Activated CD8-positive, alpha-beta T cell treated with anti-CD3 and anti-CD28 coated beads for 36 hours (primary cell): ENCODE results near the gene EFCAB11. TPM values are rescaled to one million over a fixed set of nuclear protein-coding genes. Genes with fewer than 3 reads are reported as not detected.

Source experiments
- ATAC-seq: fragments of 200-7000 bp; cut with Tn5 transposase; one replicate; pipeline ENCODE4 v1.10.0; 2021; ENCODE audit warnings: mild to moderate bottlenecking, moderate library complexity
- CTCF ChIA-PET: fragments of 350-600 bp; sonication (Branson Sonifier 250); formaldehyde crosslinking; loops from one replicate; lab custom pipeline; 2021; ENCODE audit warnings: antibody characterized with exemption; lab: Charles Lee
- POLR2A ChIA-PET: fragments of 350-600 bp; sonication (Branson Sonifier 250); formaldehyde crosslinking; loops from one replicate; lab custom pipeline; 2021; ENCODE audit warnings: antibody characterized with exemption; lab: Charles Lee
- DNase-seq: peaks from one replicate; pipeline ENCODE4 v3.0.0-alpha.2; 2020
- H3K27ac Mint-ChIP-seq: one replicate; pipeline ENCODE4 v1.8.0; 2021; ENCODE audit warnings: mild to moderate bottlenecking, mixed read lengths
- H3K27me3 Mint-ChIP-seq: one replicate; pipeline ENCODE4 v1.8.0; 2021; ENCODE audit warnings: mixed read lengths
- H3K36me3 Mint-ChIP-seq: one replicate; pipeline ENCODE4 v1.8.0; 2021; ENCODE audit warnings: low read depth, mixed read lengths
- H3K4me1 Mint-ChIP-seq: one replicate; pipeline ENCODE4 v1.8.0; 2021; ENCODE audit warnings: low read depth, mixed read lengths
- H3K4me3 Mint-ChIP-seq: one replicate; pipeline ENCODE4 v1.8.0; 2021; ENCODE audit warnings: mild to moderate bottlenecking, moderate library complexity, mixed read lengths
- H3K9me3 Mint-ChIP-seq: one replicate; pipeline ENCODE4 v1.8.0; 2021; ENCODE audit warnings: mixed read lengths
- CTCF ChIP-seq: fragments of 200-600 bp; IDR thresholded peaks from one replicate; pipeline ENCODE4 v1.8.0; 2022; ENCODE audit warnings: antibody characterized with exemption, mild to moderate bottlenecking
- intact Hi-C: fragments of 100-400 bp; cut with micrococcal nuclease; formaldehyde crosslinking; loops from one replicate; pipeline ENCODE4 v1.10.0; 2022
- total RNA-seq, 2 experiments: library from RNA; stranded (reverse); gene quantifications; one replicate each; pipeline ENCODE4 v1.2.3, GENCODE V29; 2021

EFCAB11 gene
- total RNA-seq, 2 experiments from 2014 or later: 6.6 to 8.4 TPM

- TF ChIP-seq CTCF: no peak
- DNase-seq (no peak), ATAC-seq (no peak)
- Mint-ChIP-seq H3K36me3 (peaks cover 5% of the 10 kb centered on the region), H3K4me3 (peak overlapping the region; percentile 50), H3K27ac (peak overlapping the region; percentile 89), H3K9me3 (peaks cover 3% of the 10 kb centered on the region), H3K27me3 (no peaks in the 10 kb centered on the region), H3K4me1 (peaks cover 28% of the 10 kb centered on the region)
- CTCF ChIA-PET: interaction anchor here (0.6 to 2.1 kb wide), 15 partner anchors 10 to 739 kb away, joined by 3 to 6 read pairs (median 4); no protein-coding TSS in a partner anchor
- intact Hi-C loops: loop anchor here (5.0 to 10.0 kb wide), 3 partner anchors 45 to 592 kb away; no protein-coding TSS in a partner anchor
- POLR2A ChIA-PET: interaction anchor here (1.0 kb wide), 1 partner anchor 45 kb away, joined by 3 read pairs; no protein-coding TSS in a partner anchor
These were observed 187.4 kb downstream of the EFCAB11 start for GRCh38 chr14:89767131-89767530.

DNA sequence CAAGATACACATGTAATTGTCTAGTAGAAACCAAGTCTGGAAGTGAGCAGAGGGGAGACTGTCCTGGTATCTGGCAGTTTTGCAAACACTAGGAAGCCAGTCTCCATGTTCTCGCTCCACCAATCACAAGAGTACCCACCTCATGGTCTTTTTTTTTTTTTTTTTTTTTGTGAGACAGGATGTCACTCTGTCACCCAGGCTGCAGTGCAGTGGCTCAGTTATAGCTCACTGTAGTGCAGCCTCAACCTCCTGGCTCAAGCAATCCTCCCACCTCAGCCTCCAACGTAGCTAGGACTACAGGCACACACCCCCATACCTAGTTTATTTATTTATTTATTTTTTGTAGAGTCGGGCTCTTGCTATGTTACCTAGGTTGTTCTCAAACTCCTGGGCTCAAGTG, 189.2 kb downstream of the EFCAB11 start:
- Mint-ChIP-seq H3K9me3 (peaks cover 3% of the 10 kb centered on the region), H3K27me3 (no peaks in the 10 kb centered on the region), H3K4me3 (no peak overlapping the region), H3K36me3 (peaks cover 5% of the 10 kb centered on the region), H3K4me1 (peaks cover 18% of the 10 kb centered on the region), H3K27ac (no peak overlapping the region)
- ChIA-PET CTCF (interaction anchor here (1.1 to 1.7 kb wide), 2 partner anchors 132 to 165 kb away, joined by 3 read pairs; no protein-coding TSS in a partner anchor), POLR2A (interaction anchor here (0.8 to 1.0 kb wide), 2 partner anchors 133 to 146 kb away, joined by 3 read pairs; no protein-coding TSS in a partner anchor)
- ATAC-seq (no peak), DNase-seq (no peak)
- intact Hi-C loops: loop anchor here (5.0 to 10.0 kb wide), 3 partner anchors 43 to 591 kb away; no protein-coding TSS in a partner anchor
- TF ChIP-seq CTCF: no peak

- no peaks in the 10 kb centered on the region for H3K27me3 Mint-ChIP-seq
- peaks cover 5% of the 10 kb centered on the region for H3K36me3 Mint-ChIP-seq
- ATAC-seq: no peak
- intact Hi-C loops: loop anchor here (10.0 kb wide), 1 partner anchor 585 kb away; no protein-coding TSS in a partner anchor
- no peak for DNase-seq
- peaks cover 3% of the 10 kb centered on the region for H3K4me1 Mint-ChIP-seq
- POLR2A ChIA-PET: no interaction called here
- CTCF ChIA-PET: no interaction called here
- H3K9me3 Mint-ChIP-seq: peaks cover 7% of the 10 kb centered on the region
- H3K4me3 Mint-ChIP-seq: no peak overlapping the region
- no peak for TF ChIP-seq CTCF
- no peak overlapping the region for H3K27ac Mint-ChIP-seq
These were observed 194.4 kb downstream of the EFCAB11 start for GRCh38 chr14:89760086-89760485.

GRCh38 chr14:89757313-89757939, 197.1 kb downstream of the EFCAB11 start:
- H3K4me3 Mint-ChIP-seq: no peak overlapping the region
- H3K27ac Mint-ChIP-seq: no peak overlapping the region
- no peak for TF ChIP-seq CTCF
- H3K9me3 Mint-ChIP-seq: peaks cover 13% of the 10 kb centered on the region
- no peaks in the 10 kb centered on the region for H3K27me3 Mint-ChIP-seq
- H3K36me3 Mint-ChIP-seq: peaks cover 7% of the 10 kb centered on the region
- peaks cover 11% of the 10 kb centered on the region for H3K4me1 Mint-ChIP-seq
- ChIA-PET POLR2A (no interaction called here), CTCF (interaction anchor here (1.3 kb wide), 1 partner anchor 13 kb away, joined by 3 read pairs; no protein-coding TSS in a partner anchor)
- DNase-seq (no peak), ATAC-seq (no peak)
- intact Hi-C loops: no loop called here

GRCh38 chr14:89755816-89756215, 198.7 kb downstream of the EFCAB11 start:
- CTCF ChIA-PET: interaction anchor here (1.5 kb wide), 1 partner anchor 12 kb away, joined by 3 read pairs; no protein-coding TSS in a partner anchor
- DNase-seq (no peak), ATAC-seq (no peak)
- peaks cover 21% of the 10 kb centered on the region for H3K4me1 Mint-ChIP-seq
- peaks cover 7% of the 10 kb centered on the region for H3K36me3 Mint-ChIP-seq
- H3K9me3 Mint-ChIP-seq: peaks cover 13% of the 10 kb centered on the region
- no peak overlapping the region for H3K27ac Mint-ChIP-seq
- intact Hi-C loops: no loop called here
- POLR2A ChIA-PET: no interaction called here
- H3K27me3 Mint-ChIP-seq: no peaks in the 10 kb centered on the region
- TF ChIP-seq CTCF: no peak
- H3K4me3 Mint-ChIP-seq: no peak overlapping the region
